WTC11 (cell line): ENCODE data around the gene SSH2. TPM values are rescaled to one million over a fixed set of nuclear protein-coding genes. Genes with fewer than 3 reads are reported as not detected.

Source experiments
- ATAC-seq: fragments of 200-7000 bp; cut with Tn5 transposase; 2 replicates; pipeline ENCODE4 v1.10.0; 2021; ENCODE audit warnings: mild to moderate bottlenecking, moderate library complexity
- CTCF ChIA-PET: fragments of 300-600 bp; sonication (Branson Sonifier 250); formaldehyde crosslinking; loops from one replicate; lab custom pipeline; 2021; ENCODE audit warnings: antibody characterized with exemption; lab: Charles Lee
- POLR2A ChIA-PET: fragments of 350-600 bp; sonication (Branson Sonifier 250); formaldehyde crosslinking; loops from one replicate; lab custom pipeline; 2021; ENCODE audit warnings: antibody characterized with exemption; lab: Charles Lee
- DNase-seq: peaks from one replicate; pipeline ENCODE4 v3.0.0; 2021; ENCODE audit warnings: low spot score
- H3K27ac Mint-ChIP-seq: 2 replicates; pipeline ENCODE4 v1.8.0; 2021; ENCODE audit warnings: mixed read lengths
- H3K27me3 Mint-ChIP-seq: 2 replicates; pipeline ENCODE4 v1.8.0; 2021; ENCODE audit warnings: low read depth, mild to moderate bottlenecking, moderate library complexity, mixed read lengths
- H3K36me3 Mint-ChIP-seq: 2 replicates; pipeline ENCODE4 v1.8.0; 2021; ENCODE audit warnings: mixed read lengths
- H3K4me1 Mint-ChIP-seq: 2 replicates; pipeline ENCODE4 v1.8.0; 2022; ENCODE audit warnings: mixed read lengths
- H3K4me3 Mint-ChIP-seq: 2 replicates; pipeline ENCODE4 v1.8.0; 2021; ENCODE audit warnings: mild to moderate bottlenecking, moderate library complexity, mixed read lengths
- H3K9me3 Mint-ChIP-seq: 2 replicates; pipeline ENCODE4 v1.8.0; 2021; ENCODE audit warnings: mixed read lengths
- CREB1 ChIP-seq: sonication (generic); formaldehyde crosslinking; IDR thresholded peaks from 2 replicates; pipeline ENCODE4 v1.8.0; 2023; ENCODE audit warnings: mild to moderate bottlenecking, missing genetic modification reagents
- EMX1 ChIP-seq: fragments of 250-450 bp; sonication (Bioruptor Pico); IDR thresholded peaks from 2 replicates; pipeline ENCODE4 v1.8.0; 2021; ENCODE audit warnings: mild to moderate bottlenecking
- ESRRA ChIP-seq: sonication (generic); formaldehyde crosslinking; IDR thresholded peaks from 2 replicates; pipeline ENCODE4 v1.8.1; 2022; ENCODE audit warnings: mild to moderate bottlenecking, missing genetic modification reagents, borderline replicate concordance
- FOXK1 ChIP-seq: sonication (generic); formaldehyde crosslinking; IDR thresholded peaks from 2 replicates; pipeline ENCODE4 v1.8.0; 2022; ENCODE audit warnings: mild to moderate bottlenecking, moderate library complexity, missing genetic modification reagents
- GABPB1 ChIP-seq: sonication (generic); formaldehyde crosslinking; IDR thresholded peaks from 2 replicates; pipeline ENCODE4 v1.8.1; 2023; ENCODE audit warnings: mild to moderate bottlenecking, missing genetic modification reagents
- MXD4 ChIP-seq: fragments of 250-450 bp; sonication (Bioruptor Pico); IDR thresholded peaks from 2 replicates; pipeline ENCODE4 v1.8.0; 2021; ENCODE audit warnings: mild to moderate bottlenecking, moderate library complexity, borderline replicate concordance
- NR3C1 ChIP-seq: sonication (generic); formaldehyde crosslinking; conservative IDR thresholded peaks from 2 replicates; pipeline ENCODE4 v1.8.1; 2023; ENCODE audit warnings: low read depth, mild to moderate bottlenecking, missing genetic modification reagents
- ZNF219 ChIP-seq: sonication (generic); formaldehyde crosslinking; IDR thresholded peaks from 2 replicates; pipeline ENCODE4 v1.8.0; 2023; ENCODE audit warnings: missing genetic modification reagents, mild to moderate bottlenecking, borderline replicate concordance
- ZNF396 ChIP-seq: fragments of 250-450 bp; sonication (Bioruptor Pico); IDR thresholded peaks from 2 replicates; pipeline ENCODE4 v1.8.0; 2021; ENCODE audit warnings: mild to moderate bottlenecking, moderate library complexity, borderline replicate concordance
- ZNF423 ChIP-seq: fragments of 250-450 bp; sonication (Bioruptor Pico); IDR thresholded peaks from 2 replicates; pipeline ENCODE4 v2.1.2; 2022; ENCODE audit warnings: mild to moderate bottlenecking, moderate library complexity
- total RNA-seq: library from RNA; stranded (reverse); gene quantifications from 3 replicates; pipeline ENCODE4 v1.2.3, GENCODE V29; 2021
- TF ChIP-seq, protein P1 (sequence below): sonication (generic); formaldehyde crosslinking; IDR thresholded peaks from 2 replicates; pipeline ENCODE4 v1.8.1; 2023; ENCODE audit warnings: mild to moderate bottlenecking, missing genetic modification reagents
- TF ChIP-seq, protein P2 (sequence below): sonication (generic); formaldehyde crosslinking; IDR thresholded peaks from 2 replicates; pipeline ENCODE4 v1.8.1; 2022; ENCODE audit warnings: missing genetic modification reagents, borderline replicate concordance
- TF ChIP-seq, protein P3 (sequence below): sonication (generic); formaldehyde crosslinking; IDR thresholded peaks from 2 replicates; pipeline ENCODE4 v1.8.0; 2022; ENCODE audit warnings: mild to moderate bottlenecking, missing genetic modification reagents
- TF ChIP-seq, protein P4 (sequence below): sonication (generic); formaldehyde crosslinking; IDR thresholded peaks from 2 replicates; pipeline ENCODE4 v1.8.0; 2022; ENCODE audit warnings: mild to moderate bottlenecking, missing genetic modification reagents
- TF ChIP-seq, protein P5 (sequence below): sonication (generic); formaldehyde crosslinking; IDR thresholded peaks from 2 replicates; pipeline ENCODE4 v1.8.1; 2023; ENCODE audit warnings: mild to moderate bottlenecking, moderate library complexity, missing genetic modification reagents

SSH2 gene
- total RNA-seq, 1 experiment from 2014 or later, result 14.3 TPM

DNA sequence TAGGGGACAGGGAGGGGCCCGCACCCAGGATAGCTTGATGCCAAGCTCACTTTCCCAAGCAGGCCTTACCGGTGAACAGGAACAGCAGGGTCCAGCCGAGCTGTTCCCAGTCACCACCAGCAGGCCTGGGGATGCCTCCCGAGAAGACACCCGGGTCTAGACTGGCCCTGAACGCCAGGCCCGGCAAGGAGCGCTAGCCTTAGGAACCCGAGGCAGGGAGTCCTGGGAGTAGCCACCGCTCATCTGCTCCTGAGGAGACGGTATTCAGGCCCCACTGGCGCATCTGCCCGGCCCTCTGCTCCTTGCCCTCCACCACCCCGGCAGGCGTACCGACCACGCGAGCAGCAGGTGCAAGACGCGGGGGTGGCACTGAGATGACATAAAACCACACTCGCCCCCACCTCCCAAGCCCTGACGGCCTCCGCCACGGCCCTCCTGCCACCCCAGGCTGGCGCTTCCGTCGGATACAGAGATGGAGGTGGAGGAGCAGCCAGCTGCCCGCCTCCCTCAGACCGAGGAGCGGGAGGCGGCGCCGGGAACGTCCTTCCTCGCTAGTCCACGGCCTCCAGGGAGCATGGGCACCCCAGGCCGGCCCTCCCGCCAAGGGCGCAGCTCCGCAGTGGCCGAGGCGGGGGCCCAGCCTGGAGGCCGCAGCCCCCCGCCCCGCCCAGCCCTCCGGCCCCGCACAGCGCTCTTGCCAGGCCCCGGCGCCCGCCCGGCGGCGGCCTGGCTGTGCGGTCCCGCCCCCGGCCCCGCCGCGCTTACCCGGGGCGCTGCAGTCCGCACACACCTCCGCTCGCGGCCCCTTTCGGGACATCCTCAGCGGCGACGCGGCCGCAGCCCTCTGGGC lies 341.2 kb downstream of the SSH2 start (continued):
- no peak for TF ChIP-seq GABPB1 (CRISPR knock-in tag)
- TF ChIP-seq NR3C1 (CRISPR knock-in tag), result no peak
- 0 out of 2 replicates have a peak, but pooled peaks have one; percentile 20 for TF ChIP-seq FOXK1 (CRISPR knock-in tag)
- TF ChIP-seq, protein P1, sequence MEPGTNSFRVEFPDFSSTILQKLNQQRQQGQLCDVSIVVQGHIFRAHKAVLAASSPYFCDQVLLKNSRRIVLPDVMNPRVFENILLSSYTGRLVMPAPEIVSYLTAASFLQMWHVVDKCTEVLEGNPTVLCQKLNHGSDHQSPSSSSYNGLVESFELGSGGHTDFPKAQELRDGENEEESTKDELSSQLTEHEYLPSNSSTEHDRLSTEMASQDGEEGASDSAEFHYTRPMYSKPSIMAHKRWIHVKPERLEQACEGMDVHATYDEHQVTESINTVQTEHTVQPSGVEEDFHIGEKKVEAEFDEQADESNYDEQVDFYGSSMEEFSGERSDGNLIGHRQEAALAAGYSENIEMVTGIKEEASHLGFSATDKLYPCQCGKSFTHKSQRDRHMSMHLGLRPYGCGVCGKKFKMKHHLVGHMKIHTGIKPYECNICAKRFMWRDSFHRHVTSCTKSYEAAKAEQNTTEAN (CRISPR knock-in tag), result no peak

DNA sequence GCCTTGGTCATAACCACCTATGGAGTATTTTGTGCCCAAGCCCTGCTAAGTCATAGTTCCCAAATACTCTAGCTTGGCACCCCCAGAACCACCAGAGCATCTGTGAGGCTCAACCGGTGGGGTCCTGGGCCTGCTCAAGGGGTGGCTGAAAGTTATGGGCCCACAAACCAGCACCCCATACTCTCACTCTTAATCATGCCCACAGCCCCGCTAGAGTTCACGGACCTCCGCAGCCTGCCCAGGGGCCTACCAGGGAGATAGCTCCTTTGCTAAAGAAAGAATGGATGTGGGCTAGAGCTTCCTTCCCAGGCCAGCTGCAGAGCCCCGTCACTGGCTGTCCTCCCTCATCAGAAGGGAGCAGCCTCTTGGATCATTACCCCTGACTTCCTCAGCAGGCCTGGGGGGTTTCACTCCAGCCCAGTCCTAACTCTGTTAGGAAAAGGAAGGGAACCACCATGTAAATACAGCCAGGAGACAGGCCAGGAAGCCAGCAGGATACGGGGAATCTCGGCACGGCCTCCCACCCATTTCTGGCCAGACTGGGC lies 341.9 kb downstream of the SSH2 start:
- TF ChIP-seq ZNF396 (CRISPR knock-in tag) (no peak), ZNF219 (CRISPR knock-in tag) (no peak), ZNF423 (CRISPR knock-in tag) (no peak), ESRRA (CRISPR knock-in tag) (no peak), EMX1 (CRISPR knock-in tag) (no peak), CREB1 (CRISPR knock-in tag) (no peak), MXD4 (no peak)
- TF ChIP-seq, protein P2, sequence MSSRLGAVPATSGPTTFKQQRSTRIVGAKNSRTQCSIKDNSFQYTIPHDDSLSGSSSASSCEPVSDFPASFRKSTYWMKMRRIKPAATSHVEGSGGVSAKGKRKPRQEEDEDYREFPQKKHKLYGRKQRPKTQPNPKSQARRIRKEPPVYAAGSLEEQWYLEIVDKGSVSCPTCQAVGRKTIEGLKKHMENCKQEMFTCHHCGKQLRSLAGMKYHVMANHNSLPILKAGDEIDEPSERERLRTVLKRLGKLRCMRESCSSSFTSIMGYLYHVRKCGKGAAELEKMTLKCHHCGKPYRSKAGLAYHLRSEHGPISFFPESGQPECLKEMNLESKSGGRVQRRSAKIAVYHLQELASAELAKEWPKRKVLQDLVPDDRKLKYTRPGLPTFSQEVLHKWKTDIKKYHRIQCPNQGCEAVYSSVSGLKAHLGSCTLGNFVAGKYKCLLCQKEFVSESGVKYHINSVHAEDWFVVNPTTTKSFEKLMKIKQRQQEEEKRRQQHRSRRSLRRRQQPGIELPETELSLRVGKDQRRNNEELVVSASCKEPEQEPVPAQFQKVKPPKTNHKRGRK, result no peak
- TF ChIP-seq, protein P3, sequence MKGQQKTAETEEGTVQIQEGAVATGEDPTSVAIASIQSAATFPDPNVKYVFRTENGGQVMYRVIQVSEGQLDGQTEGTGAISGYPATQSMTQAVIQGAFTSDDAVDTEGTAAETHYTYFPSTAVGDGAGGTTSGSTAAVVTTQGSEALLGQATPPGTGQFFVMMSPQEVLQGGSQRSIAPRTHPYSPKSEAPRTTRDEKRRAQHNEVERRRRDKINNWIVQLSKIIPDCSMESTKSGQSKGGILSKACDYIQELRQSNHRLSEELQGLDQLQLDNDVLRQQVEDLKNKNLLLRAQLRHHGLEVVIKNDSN (CRISPR knock-in tag), result no peak
- TF ChIP-seq, protein P4, sequence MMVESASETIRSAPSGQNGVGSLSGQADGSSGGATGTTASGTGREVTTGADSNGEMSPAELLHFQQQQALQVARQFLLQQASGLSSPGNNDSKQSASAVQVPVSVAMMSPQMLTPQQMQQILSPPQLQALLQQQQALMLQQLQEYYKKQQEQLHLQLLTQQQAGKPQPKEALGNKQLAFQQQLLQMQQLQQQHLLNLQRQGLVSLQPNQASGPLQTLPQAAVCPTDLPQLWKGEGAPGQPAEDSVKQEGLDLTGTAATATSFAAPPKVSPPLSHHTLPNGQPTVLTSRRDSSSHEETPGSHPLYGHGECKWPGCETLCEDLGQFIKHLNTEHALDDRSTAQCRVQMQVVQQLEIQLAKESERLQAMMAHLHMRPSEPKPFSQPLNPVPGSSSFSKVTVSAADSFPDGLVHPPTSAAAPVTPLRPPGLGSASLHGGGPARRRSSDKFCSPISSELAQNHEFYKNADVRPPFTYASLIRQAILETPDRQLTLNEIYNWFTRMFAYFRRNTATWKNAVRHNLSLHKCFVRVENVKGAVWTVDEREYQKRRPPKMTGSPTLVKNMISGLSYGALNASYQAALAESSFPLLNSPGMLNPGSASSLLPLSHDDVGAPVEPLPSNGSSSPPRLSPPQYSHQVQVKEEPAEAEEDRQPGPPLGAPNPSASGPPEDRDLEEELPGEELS (CRISPR knock-in tag), result no peak
- TF ChIP-seq, protein P5, sequence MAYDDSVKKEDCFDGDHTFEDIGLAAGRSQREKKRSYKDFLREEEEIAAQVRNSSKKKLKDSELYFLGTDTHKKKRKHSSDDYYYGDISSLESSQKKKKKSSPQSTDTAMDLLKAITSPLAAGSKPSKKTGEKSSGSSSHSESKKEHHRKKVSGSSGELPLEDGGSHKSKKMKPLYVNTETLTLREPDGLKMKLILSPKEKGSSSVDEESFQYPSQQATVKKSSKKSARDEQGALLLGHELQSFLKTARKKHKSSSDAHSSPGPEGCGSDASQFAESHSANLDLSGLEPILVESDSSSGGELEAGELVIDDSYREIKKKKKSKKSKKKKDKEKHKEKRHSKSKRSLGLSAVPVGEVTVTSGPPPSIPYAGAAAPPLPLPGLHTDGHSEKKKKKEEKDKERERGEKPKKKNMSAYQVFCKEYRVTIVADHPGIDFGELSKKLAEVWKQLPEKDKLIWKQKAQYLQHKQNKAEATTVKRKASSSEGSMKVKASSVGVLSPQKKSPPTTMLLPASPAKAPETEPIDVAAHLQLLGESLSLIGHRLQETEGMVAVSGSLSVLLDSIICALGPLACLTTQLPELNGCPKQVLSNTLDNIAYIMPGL, result no peak
- Mint-ChIP-seq H3K36me3 (peaks cover 7% of the 10 kb centered on the region; the same call in 1 of the 2 replicates), H3K27me3 (peaks cover 4% of the 10 kb centered on the region; the same call in 1 of the 2 replicates), H3K9me3 (no peaks in the 10 kb centered on the region), H3K4me3 (peak overlapping the region; percentile 79), H3K27ac (no peak overlapping the region), H3K4me1 (peaks cover 57% of the 10 kb centered on the region)
- DNase-seq (no peak), ATAC-seq (no peak)
- ChIA-PET CTCF (interaction anchor here (0.6 to 1.9 kb wide), 12 partner anchors 9 to 443 kb away, joined by 3 to 25 read pairs (median 4); partner anchors contain the start of genes ABHD15 and TP53I13), POLR2A (no interaction called here)
